CD14-positive monocyte (primary cell): ENCODE measurements around the gene UROD. TPM values are rescaled to one million over a fixed set of nuclear protein-coding genes. Genes with fewer than 3 reads are reported as not detected.

Source experiments
- DNase-seq, 3 donors: peaks; one replicate each; pipeline ENCODE4 v3.0.0-alpha.2; 2011 to 2022
- H2AFZ ChIP-seq: 2 replicates; pipeline ENCODE4 v1.6.0; 2012; ENCODE audit warnings: mild to moderate bottlenecking, low read depth, low read length, inconsistent platforms; ENCODE audit not compliant: insufficient read depth, poor library complexity, severe bottlenecking
- H3K27ac ChIP-seq, 2 donors: 1 replicate in 1 of 2; 2 replicates in 1 of 2; pipeline ENCODE4 v1.5.1; 2012 to 2013; ENCODE audit warnings: low read length in 2 of 2, control low read depth in 1 of 2, inconsistent platforms in 1 of 2, low read depth in 1 of 2, mild to moderate bottlenecking in 1 of 2
- H3K27me3 ChIP-seq, 2 donors: one replicate each; pipeline versions ENCODE4 v1.6.0 to v1.6.1; 2011 to 2013; ENCODE audit warnings: low read length in 2 of 2; ENCODE audit not compliant: control insufficient read depth in 2 of 2, insufficient read depth in 2 of 2
- H3K36me3 ChIP-seq, 2 donors: replicated peaks in 1 of 2; 1 replicate in 1 of 2; 2 replicates in 1 of 2; pipeline versions ENCODE4 v1.5.1 to v1.6.1; 2012 to 2013; ENCODE audit warnings: low read length in 2 of 2, control low read depth in 1 of 2, inconsistent platforms in 1 of 2, mild to moderate bottlenecking in 1 of 2; ENCODE audit not compliant: insufficient read depth in 2 of 2, control insufficient read depth in 1 of 2
- H3K4me1 ChIP-seq, 2 donors: 1 replicate in 1 of 2; 2 replicates in 1 of 2; pipeline versions ENCODE4 v1.5.1 to v1.6.1; 2012 to 2013; ENCODE audit warnings: low read length in 2 of 2, control low read depth in 1 of 2, inconsistent platforms in 1 of 2, mild to moderate bottlenecking in 1 of 2, moderate library complexity in 1 of 2; ENCODE audit not compliant: insufficient read depth in 2 of 2, control insufficient read depth in 1 of 2
- H3K4me2 ChIP-seq: replicated peaks from 2 replicates; pipeline ENCODE3; 2012; ENCODE audit warnings: low read length, moderate library complexity, mild to moderate bottlenecking; ENCODE audit not compliant: poor library complexity, severe bottlenecking; ENCODE audit errors: extremely low read depth
- H3K4me3 ChIP-seq, 3 experiments: fragments of 200-600 bp in 1 of 3; sonication (generic) in 1 of 3; replicated peaks in 1 of 3; 1 replicate in 2 of 3; 2 replicates in 1 of 3; pipeline ENCODE4 v1.5.1; 2011 to 2013; ENCODE audit warnings: low read length in 3 of 3, mild to moderate bottlenecking in 3 of 3, control low read depth in 2 of 3, low read depth in 2 of 3, inconsistent platforms in 1 of 3, moderate library complexity in 1 of 3
- H3K79me2 ChIP-seq: 2 replicates; pipeline ENCODE4 v1.6.0; 2012; ENCODE audit warnings: mild to moderate bottlenecking, control low read depth, inconsistent platforms, low read length, moderate library complexity; ENCODE audit not compliant: insufficient read depth
- H3K9ac ChIP-seq: 2 replicates; pipeline ENCODE4 v1.6.0; 2017; ENCODE audit warnings: low read length, mild to moderate bottlenecking; ENCODE audit not compliant: insufficient read depth, poor library complexity, severe bottlenecking
- H3K9me3 ChIP-seq, 2 donors: replicated peaks in 1 of 2; 1 replicate in 1 of 2; 2 replicates in 1 of 2; pipeline versions ENCODE4 v1.5.1 to v1.6.1; 2012 to 2013; ENCODE audit warnings: low read length in 2 of 2, control low read depth in 1 of 2; ENCODE audit not compliant: control insufficient read depth in 1 of 2, insufficient read depth in 1 of 2
- H4K20me1 ChIP-seq: 2 replicates; pipeline ENCODE4 v1.6.0; 2012; ENCODE audit warnings: mild to moderate bottlenecking, low read length, control low read depth, moderate library complexity; ENCODE audit not compliant: insufficient read depth
- H3K27ac Mint-ChIP-seq, 7 donors: one replicate each; pipeline ENCODE4 v1.8.0; 2020; ENCODE audit warnings: mild to moderate bottlenecking in 7 of 7, mixed read lengths in 7 of 7, moderate library complexity in 6 of 7, inconsistent platforms in 2 of 7
- H3K27me3 Mint-ChIP-seq, 3 donors: one replicate each; pipeline ENCODE4 v1.8.0; 2021 to 2022; ENCODE audit warnings: low read depth in 3 of 3, mild to moderate bottlenecking in 3 of 3, mixed read lengths in 3 of 3, moderate library complexity in 3 of 3, inconsistent platforms in 1 of 3
- H3K36me3 Mint-ChIP-seq, 2 donors: one replicate each; pipeline ENCODE4 v1.8.0; 2020; ENCODE audit warnings: mixed read lengths in 2 of 2, inconsistent platforms in 1 of 2, mild to moderate bottlenecking in 1 of 2
- H3K4me1 Mint-ChIP-seq: one replicate; pipeline ENCODE4 v1.8.0; 2020; ENCODE audit warnings: mild to moderate bottlenecking, mixed read lengths
- H3K4me3 Mint-ChIP-seq, 2 donors: one replicate each; pipeline ENCODE4 v1.8.0; 2020; ENCODE audit warnings: mild to moderate bottlenecking in 2 of 2, mixed read lengths in 2 of 2, moderate library complexity in 1 of 2
- H3K9me3 Mint-ChIP-seq, 7 donors: one replicate each; pipeline ENCODE4 v1.8.0; 2020 to 2022; ENCODE audit warnings: mixed read lengths in 7 of 7, mild to moderate bottlenecking in 6 of 7, moderate library complexity in 6 of 7, inconsistent platforms in 2 of 7
- CTCF ChIP-seq: fragments of 200-600 bp; IDR thresholded peaks from one replicate; pipeline ENCODE4 v1.8.0; 2022; ENCODE audit warnings: antibody characterized with exemption, mild to moderate bottlenecking
- WGBS: methylation state at CpG from one replicate; pipeline ENCODE4 v1.1.5; 2013; ENCODE audit warnings: missing lambda C conversion rate; ENCODE audit not compliant: insufficient coverage; 5-methylcytosine and 5-hydroxymethylcytosine counted together
- intact Hi-C, 2 donors: fragments of 100-400 bp; cut with micrococcal nuclease; formaldehyde crosslinking; loops; one replicate each; pipeline versions ENCODE4 v1.15.0 to v1.15.1; 2023
- polyA plus RNA-seq, 3 donors: library from polyadenylated mRNA; depleted of rRNA in 1 of 3; unstranded in 2 of 3; stranded (reverse) in 1 of 3; fragments of 300-500 nt in 2 of 3; fragments of >200 nt in 1 of 3; fragmentation: Illumina TruSeq in 2 of 3; gene quantifications; 1 replicate in 2 of 3; 2 replicates in 1 of 3; pipeline ENCODE4 v1.2.3, GENCODE V29; 2012 to 2021

The UROD gene
- polyA plus RNA-seq, 3 donors = 98.2 to 115 (median 108) TPM

- no CpG with 5 or more reads among the region's 2 CpGs for WGBS
- no peak overlapping the region for H2AFZ ChIP-seq
- H3K9me3 Mint-ChIP-seq = peaks cover 0 to 2% (median 0%) of the 10 kb centered on the region in 7 donors
- no peak for DNase-seq
- no peak overlapping the region for H3K4me3 Mint-ChIP-seq
- no peak overlapping the region for H3K4me2 ChIP-seq
- intact Hi-C loops = loop anchor here (1.0 to 10.0 kb wide), 3 partner anchors 231 to 569 kb away; partner anchors contain the start of genes BEST4 (in 1 of the 2) and NASP (in 1 of the 2)
- peaks cover 44% of the 10 kb centered on the region for H3K4me1 Mint-ChIP-seq
- TF ChIP-seq CTCF = no peak
- no peaks in the 10 kb centered on the region for H3K27me3 ChIP-seq
- no peak overlapping the region for H3K27ac ChIP-seq
- H3K36me3 ChIP-seq = peaks cover 3 to 13% of the 10 kb centered on the region in 2 donors
- peaks cover 20 to 37% of the 10 kb centered on the region in 2 donors for H3K4me1 ChIP-seq
- H4K20me1 ChIP-seq = peaks cover 9% of the 10 kb centered on the region
- H3K27ac Mint-ChIP-seq = peak overlapping the region in 1 of 7 donors; percentile 7
- H3K9ac ChIP-seq = no peak overlapping the region
- peaks cover 12 to 14% of the 10 kb centered on the region in 2 donors for H3K36me3 Mint-ChIP-seq
- no peaks in the 10 kb centered on the region for H3K9me3 ChIP-seq
- peaks cover 20% of the 10 kb centered on the region for H3K79me2 ChIP-seq
- H3K27me3 Mint-ChIP-seq = no peaks in the 10 kb centered on the region
- no peak overlapping the region for H3K4me3 ChIP-seq
Observed at GRCh38 chr1:45015683-45016082, 3.6 kb downstream of the UROD start.

GRCh38 chr1:45016090-45016697, 4.1 kb downstream of the UROD start:
- Histone ChIP-seq H3K4me3 (no peak overlapping the region), H4K20me1 (peaks cover 9% of the 10 kb centered on the region), H3K9ac (no peak overlapping the region), H3K4me1 (peaks cover 20 to 34% of the 10 kb centered on the region in 2 donors), H3K27ac (no peak overlapping the region), H2AFZ (no peak overlapping the region), H3K27me3 (no peaks in the 10 kb centered on the region), H3K79me2 (peaks cover 15% of the 10 kb centered on the region), H3K9me3 (no peaks in the 10 kb centered on the region), H3K4me2 (no peak overlapping the region), H3K36me3 (peaks cover 3 to 13% of the 10 kb centered on the region in 2 donors)
- intact Hi-C loops = loop anchor here in 1 of 2 donors (10.0 kb wide), 2 partner anchors 231 to 569 kb away; partner anchors contain the start of genes BEST4 and NASP
- TF ChIP-seq CTCF = no peak
- H3K4me3 Mint-ChIP-seq = no peak overlapping the region
- H3K27ac Mint-ChIP-seq = peak overlapping the region in 2 of 7 donors; percentile 10 to 38
- no peak for DNase-seq
- peaks cover 43% of the 10 kb centered on the region for H3K4me1 Mint-ChIP-seq
- no peaks in the 10 kb centered on the region for H3K27me3 Mint-ChIP-seq
- no CpG with 5 or more reads among the region's 2 CpGs for WGBS
- peaks cover 12 to 14% of the 10 kb centered on the region in 2 donors for H3K36me3 Mint-ChIP-seq
- peaks cover 0 to 2% (median 0%) of the 10 kb centered on the region in 7 donors for H3K9me3 Mint-ChIP-seq
